ENCODE data around the gene TEX2. TPM values are rescaled to one million over a fixed set of nuclear protein-coding genes. Genes with fewer than 3 reads are reported as not detected.
"Not testable (repeated sequence)": the region's sequence is repeated elsewhere in the genome, so short reads cannot be mapped to it uniquely, and the experiment has no call there.

The TEX2 gene
- total RNA-seq, 1 donor from 2014 or later: 11.6 TPM

GRCh38 chr17:64240741-64241347 lies 22.2 kb downstream of the TEX2 start:
- H3K4me3 ChIP-seq (ENCODE audit: low read depth, low read length): no peak overlapping the region
- DNase-seq (ENCODE audit: low read depth): no peak
- no peak for TF ChIP-seq CTCF (conservative IDR thresholded peaks at IDR 0.05; ENCODE audit: low read depth, low read length)

DNA sequence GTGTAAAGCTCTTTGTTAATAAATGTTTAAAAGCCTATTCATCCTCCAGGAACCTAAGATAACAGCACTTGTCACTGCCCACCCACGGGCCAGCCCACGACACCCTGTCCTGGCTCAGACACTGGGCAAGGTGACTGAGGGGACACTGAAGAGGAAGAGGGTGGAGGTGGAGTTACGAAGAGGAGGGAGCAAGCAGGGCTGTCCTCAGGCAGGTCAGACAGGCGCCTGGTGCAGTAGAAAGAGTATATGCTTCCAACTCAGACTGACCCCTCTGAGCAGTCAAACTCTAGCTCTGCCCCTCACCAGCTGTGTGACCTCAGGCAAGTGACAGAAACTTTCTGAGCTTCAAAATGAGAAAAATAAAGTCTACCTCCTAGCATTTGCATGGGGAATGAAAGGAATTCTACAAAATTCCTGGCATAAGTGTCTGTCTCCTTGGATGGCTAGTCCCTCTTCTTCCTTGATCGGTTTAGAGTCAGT lies 22.8 kb downstream of the TEX2 start:
- peak; percentile 26 for TF ChIP-seq CTCF (conservative IDR thresholded peaks at IDR 0.05; ENCODE audit: low read depth, low read length)
- DNase-seq (ENCODE audit: low read depth): no peak
- H3K4me3 ChIP-seq (ENCODE audit: low read depth, low read length): no peak overlapping the region

GRCh38 chr17:64238449-64238848 lies 24.6 kb downstream of the TEX2 start:
- not testable (repeated sequence) for DNase-seq (ENCODE audit: low read depth); H3K4me3 ChIP-seq (ENCODE audit: low read depth, low read length)

- peak; percentile 38 for TF ChIP-seq CTCF (conservative IDR thresholded peaks at IDR 0.05; ENCODE audit: low read depth, low read length)
- no peak for DNase-seq (ENCODE audit: low read depth)
These were observed 26.1 kb downstream of the TEX2 start for GRCh38 chr17:64236827-64237403.

DNA sequence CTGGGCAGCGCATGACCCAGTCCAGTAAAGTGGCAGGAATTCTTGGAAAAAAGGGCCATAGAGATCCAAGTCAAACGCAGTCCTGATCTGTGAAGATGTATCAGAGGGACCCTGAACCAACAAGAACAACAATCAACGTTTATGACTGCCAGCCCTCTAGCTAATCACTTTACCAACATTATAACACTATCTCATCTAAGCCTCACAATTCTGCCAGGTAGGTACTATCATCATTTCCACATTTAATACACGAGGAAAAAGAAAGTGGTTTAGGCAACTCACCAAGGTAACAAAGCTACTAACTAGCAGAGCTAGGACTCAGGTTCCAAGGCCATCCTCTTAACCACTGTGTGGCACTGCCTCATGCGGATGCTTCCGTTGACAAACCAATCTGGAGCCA lies 28.1 kb downstream of the TEX2 start:
- no peak for DNase-seq (ENCODE audit: low read depth)
- TF ChIP-seq CTCF (conservative IDR thresholded peaks at IDR 0.05; ENCODE audit: low read depth, low read length): no peak

More at GRCh38 chr17:64236827-64237403, 26.1 kb downstream of the TEX2 start:
- no peak overlapping the region for H3K4me3 ChIP-seq (ENCODE audit: low read depth, low read length)

DNA sequence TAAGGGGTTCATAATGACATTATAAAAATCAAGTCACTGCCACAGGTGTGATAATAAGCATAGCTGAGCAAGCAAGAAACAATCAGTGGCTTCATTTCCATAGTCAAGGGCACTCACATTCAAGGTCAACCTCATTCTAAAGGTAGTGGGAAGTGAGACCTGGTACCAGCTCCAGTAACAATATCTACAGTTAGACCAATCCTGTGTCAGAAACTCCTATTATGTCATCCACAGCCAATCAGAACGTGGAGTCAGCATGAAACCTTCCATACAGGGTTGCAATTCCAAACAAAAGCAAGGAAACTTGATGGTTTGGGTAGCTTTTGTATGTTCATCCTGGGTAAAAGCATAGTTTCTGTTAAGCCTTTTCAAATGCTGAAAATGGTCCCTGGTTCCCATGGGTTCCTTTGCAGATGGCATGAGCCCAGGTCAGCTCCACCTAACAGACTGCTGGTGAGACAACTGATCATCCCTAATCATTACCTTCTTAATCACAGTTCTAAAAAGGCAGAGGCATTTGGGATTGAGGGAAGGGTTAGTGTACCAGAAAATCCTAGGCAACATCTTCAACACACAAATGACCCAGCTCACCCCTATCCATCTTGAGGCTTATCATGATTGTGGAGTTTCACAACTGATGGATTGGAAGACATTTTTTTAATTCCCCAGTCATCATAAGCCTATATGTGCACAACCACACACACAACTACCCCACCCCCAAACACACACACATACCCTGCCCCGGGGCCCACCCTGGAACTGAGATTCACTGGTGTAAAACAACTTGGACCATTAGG lies 30.4 kb downstream of the TEX2 start:
- H3K4me3 ChIP-seq (ENCODE audit: low read depth, low read length): no peak overlapping the region
- TF ChIP-seq CTCF (conservative IDR thresholded peaks at IDR 0.05; ENCODE audit: low read depth, low read length): no peak
- DNase-seq (ENCODE audit: low read depth): no peak

More for the DNA sequence above, 28.1 kb downstream of the TEX2 start:
- H3K4me3 ChIP-seq (ENCODE audit: low read depth, low read length): no peak overlapping the region

- H3K4me3 ChIP-seq (ENCODE audit: low read depth, low read length): no peak overlapping the region
- TF ChIP-seq CTCF (conservative IDR thresholded peaks at IDR 0.05; ENCODE audit: low read depth, low read length): no peak
- no peak for DNase-seq (ENCODE audit: low read depth)
These were observed 31.4 kb downstream of the TEX2 start for GRCh38 chr17:64231567-64232141.
